A549 (cell line): ENCODE data around the gene CACNA1I. TPM values are rescaled to one million over a fixed set of nuclear protein-coding genes. Genes with fewer than 3 reads are reported as not detected.

Experiments used
- ATAC-seq, 2 experiments: fragments of 200-7000 bp in 1 of 2; fragments of >200 bp in 1 of 2; cut with Nextera tagmentation in 1 of 2; cut with Tn5 transposase in 1 of 2; 3 replicates each; pipeline versions ENCODE4 v1.8.0 to v1.9.1; 2018 to 2020; ENCODE audit warnings: mild to moderate bottlenecking in 1 of 2, moderate library complexity in 1 of 2
- CTCF ChIA-PET: fragments of 300-600 bp; sonication (Branson Sonifier 250); formaldehyde crosslinking; extraction: SDS; loops from one replicate; lab custom pipeline; 2021; ENCODE audit warnings: antibody characterized with exemption, inconsistent platforms; lab: Yijun Ruan, JAX
- POLR2A ChIA-PET: fragments of 350-600 bp; formaldehyde crosslinking; extraction: SDS; loops from one replicate; lab custom pipeline; 2021; ENCODE audit warnings: antibody characterized with exemption, inconsistent platforms; lab: Yijun Ruan, JAX
- DNase-seq, 2 experiments: peaks; one replicate each; pipeline versions ENCODE4 v3.0.0 to v3.0.0-alpha.2; 2011 to 2016; ENCODE audit warnings: low read depth in 1 of 2, low spot score in 1 of 2
- FAIRE-seq: peaks from 2 replicates; lab custom pipeline; 2011; peaks lifted over from hg19 to GRCh38; lab: Jason Lieb, UNC
- H3K27ac ChIP-seq, 2 experiments: fragments of >200 bp; sonication (Bioruptor Twin); formaldehyde crosslinking; 3 replicates each; pipeline ENCODE4 v1.5.1; 2016 to 2017
- H3K4me1 ChIP-seq: fragments of >200 bp; sonication (Bioruptor Twin); formaldehyde crosslinking; 3 replicates; pipeline ENCODE4 v1.6.1; 2016
- H3K4me2 ChIP-seq: fragments of >200 bp; sonication (Bioruptor Twin); formaldehyde crosslinking; 3 replicates; pipeline ENCODE4 v1.6.1; 2016
- H3K4me3 ChIP-seq: fragments of >200 bp; sonication (Bioruptor Twin); formaldehyde crosslinking; 3 replicates; pipeline ENCODE4 v1.5.1; 2016
- H3K9me3 ChIP-seq: fragments of >200 bp; sonication (Bioruptor Twin); formaldehyde crosslinking; 3 replicates; pipeline ENCODE4 v1.6.1; 2016
- CBX2 ChIP-seq: fragments of 200-600 bp; sonication (generic); IDR thresholded peaks from 2 replicates; pipeline ENCODE4 v1.6.1; 2016; ENCODE audit warnings: low read depth, mild to moderate bottlenecking, borderline replicate concordance
- CEBPB ChIP-seq, 2 experiments: fragments of >200 bp in 1 of 2; sonication (Bioruptor Twin) in 1 of 2; formaldehyde crosslinking in 1 of 2; IDR thresholded peaks; 2 replicates each; pipeline ENCODE4 v1.6.1; 2012 to 2016
- CHD4 ChIP-seq: fragments of 200-600 bp; sonication (generic); IDR thresholded peaks from 2 replicates; pipeline ENCODE4 v1.6.1; 2016; ENCODE audit warnings: antibody characterized with exemption, mild to moderate bottlenecking, borderline replicate concordance
- EHF ChIP-seq: fragments of 250-450 bp; sonication (Bioruptor Pico); IDR thresholded peaks from 2 replicates; pipeline ENCODE4 v1.5.0; 2020; ENCODE audit warnings: mild to moderate bottlenecking
- FOSB ChIP-seq: fragments of 250-450 bp; sonication (Bioruptor Pico); IDR thresholded peaks from 2 replicates; pipeline ENCODE4 v1.5.0; 2020; ENCODE audit warnings: mild to moderate bottlenecking, moderate library complexity
- FOXS1 ChIP-seq: fragments of 250-450 bp; sonication (Bioruptor Pico); IDR thresholded peaks from 2 replicates; pipeline ENCODE4 v1.5.0; 2020; ENCODE audit warnings: mild to moderate bottlenecking, moderate library complexity
- GATA3 ChIP-seq: IDR thresholded peaks from 2 replicates; pipeline ENCODE4 v1.6.1; 2012; ENCODE audit warnings: borderline replicate concordance
- HOXA7 ChIP-seq: fragments of 250-450 bp; sonication (Bioruptor Pico); IDR thresholded peaks from 2 replicates; pipeline ENCODE4 v1.5.0; 2020; ENCODE audit warnings: mild to moderate bottlenecking, moderate library complexity
- KDM5A ChIP-seq: fragments of 200-600 bp; sonication (generic); IDR thresholded peaks from 2 replicates; pipeline ENCODE4 v1.6.1; 2016; ENCODE audit warnings: antibody characterized with exemption, mild to moderate bottlenecking
- MAZ ChIP-seq: fragments of 150-350 bp; IDR thresholded peaks from 2 replicates; pipeline ENCODE4 v1.6.1; 2014; ENCODE audit warnings: antibody characterized with exemption, low read depth, low read length, borderline replicate concordance
- NFE2L2 ChIP-seq: fragments of 150-350 bp; conservative IDR thresholded peaks from 2 replicates; pipeline ENCODE4 v1.6.1; 2014; ENCODE audit warnings: low read length
- PBX3 ChIP-seq: IDR thresholded peaks from 2 replicates; pipeline ENCODE4 v1.6.1; 2012
- PHF8 ChIP-seq: fragments of 200-600 bp; sonication (generic); IDR thresholded peaks from 2 replicates; pipeline ENCODE4 v1.6.1; 2016; ENCODE audit warnings: low read depth, mild to moderate bottlenecking, antibody characterized with exemption, moderate library complexity, borderline replicate concordance
- RAD21 ChIP-seq, 2 experiments: fragments of >200 bp in 1 of 2; sonication (Bioruptor Twin) in 1 of 2; formaldehyde crosslinking in 1 of 2; IDR thresholded peaks in 1 of 2; conservative IDR thresholded peaks in 1 of 2; 2 replicates in 1 of 2; 3 replicates in 1 of 2; pipeline ENCODE4 v1.6.1; 2012 to 2018; ENCODE audit warnings: inconsistent platforms in 1 of 2
- RARB ChIP-seq: fragments of 250-450 bp; sonication (Bioruptor Pico); IDR thresholded peaks from 2 replicates; pipeline ENCODE4 v1.8.0; 2021; ENCODE audit warnings: mild to moderate bottlenecking, moderate library complexity
- REST ChIP-seq: fragments of 200-600 bp; sonication (generic); IDR thresholded peaks from 2 replicates; pipeline ENCODE4 v1.6.1; 2016; ENCODE audit warnings: antibody characterized with exemption, mild to moderate bottlenecking, moderate library complexity
- RNF2 ChIP-seq: fragments of 200-600 bp; sonication (generic); IDR thresholded peaks from 2 replicates; pipeline ENCODE4 v1.6.1; 2016; ENCODE audit warnings: low read depth, mild to moderate bottlenecking, antibody characterized with exemption, moderate library complexity, borderline replicate concordance
- SREBF2 ChIP-seq: fragments of 450-650 bp; IDR thresholded peaks from 2 replicates; pipeline ENCODE4 v1.6.1; 2014; ENCODE audit warnings: mild to moderate bottlenecking, moderate library complexity
- ZC3H11A ChIP-seq: fragments of 450-650 bp; IDR thresholded peaks from 2 replicates; pipeline ENCODE4 v1.6.1; 2014; ENCODE audit warnings: antibody characterized with exemption, mild to moderate bottlenecking
- ZSCAN20 ChIP-seq: fragments of 250-450 bp; sonication (Bioruptor Pico); IDR thresholded peaks from 2 replicates; pipeline ENCODE4 v1.8.0; 2022; ENCODE audit warnings: mild to moderate bottlenecking, moderate library complexity
- WGBS: methylation state at CpG from one replicate; pipeline ENCODE4 v1.1.6; 2017; ENCODE audit errors: missing lambda C conversion rate; 5-methylcytosine and 5-hydroxymethylcytosine counted together
- polyA plus RNA-seq, 4 experiments: library from polyadenylated mRNA; depleted of rRNA in 3 of 4; stranded (reverse); fragments of >200 nt; fragmentation: RNase III in 1 of 4; extraction: RNeasy Plus Mini Kit Qiagen cat#74134 plus additional on column Dnase treatment in 1 of 4; gene quantifications; 2 replicates in 3 of 4; 3 replicates in 1 of 4; pipeline ENCODE4 v1.2.3, GENCODE V29; 2011 to 2017

The CACNA1I gene
- polyA plus RNA-seq, 2 of the 4 experiments (the other 2 are of a cell fraction) = 0.03 to 0.13 TPM

DNA sequence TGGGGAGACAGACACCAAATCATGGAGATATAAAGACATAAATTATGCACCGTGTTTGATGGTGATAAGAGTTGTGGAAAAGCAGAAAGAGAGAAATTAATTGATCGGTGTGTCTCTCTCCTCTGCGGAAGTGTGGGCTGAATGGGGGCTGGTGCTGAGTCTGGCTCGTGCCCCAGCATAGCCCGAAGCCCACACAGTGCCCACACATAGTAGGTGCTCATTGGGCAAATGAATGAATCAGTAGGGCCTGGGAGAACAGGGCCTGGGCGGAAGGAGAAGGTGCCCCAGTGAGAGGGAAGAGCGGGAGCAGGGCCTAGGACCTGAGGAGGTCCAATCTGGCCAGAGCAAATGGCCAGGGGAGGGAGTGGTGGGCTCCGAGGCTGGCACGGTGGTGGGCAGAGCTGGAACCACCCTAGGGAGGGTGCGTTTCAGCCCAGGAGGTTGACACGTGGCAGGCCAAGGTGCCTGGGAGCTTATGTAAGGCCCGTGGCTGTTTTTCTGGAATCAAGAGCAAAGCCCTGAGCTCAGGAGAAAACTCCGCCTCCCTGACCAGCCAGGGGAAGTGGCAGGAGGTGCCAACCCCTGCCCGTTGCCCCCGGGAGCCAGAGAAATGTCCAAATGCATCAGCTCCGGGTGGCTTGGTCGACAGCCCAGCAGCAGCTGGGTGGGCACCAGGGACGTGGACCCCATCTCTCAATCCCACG lies 2.1 kb upstream of the CACNA1I start (continued):
- no peak for TF ChIP-seq REST

DNA sequence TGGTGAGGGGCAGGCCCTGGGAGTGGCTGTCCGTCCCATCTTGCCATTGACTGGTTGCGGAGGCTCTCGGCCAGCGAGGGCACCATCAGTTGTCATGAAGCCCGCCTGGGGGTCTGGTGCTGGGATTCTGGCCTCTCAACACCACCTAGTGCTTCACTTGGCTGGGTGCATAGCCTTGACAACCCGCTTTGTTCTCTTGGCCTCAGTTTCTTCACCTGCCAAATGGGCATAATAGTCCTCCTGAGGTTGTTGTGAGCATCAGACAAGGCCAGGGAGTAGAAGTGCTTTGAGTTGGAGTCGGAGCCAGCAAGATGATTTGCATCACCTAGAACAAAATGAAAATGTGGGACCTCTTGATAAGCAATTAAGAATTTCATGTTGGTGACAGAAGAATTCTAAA lies 1.5 kb upstream of the CACNA1I start:
- no peak overlapping the region for H3K27ac ChIP-seq
- CTCF ChIA-PET = interaction anchor here (0.7 to 1.6 kb wide), 3 partner anchors 10 to 35 kb away, joined by 3 to 6 read pairs (median 5); no protein-coding TSS in a partner anchor
- WGBS = 87% methylated on average over 5 of the region's 7 CpGs
- no peak for DNase-seq
- no peak for TF ChIP-seq ZC3H11A
- TF ChIP-seq PBX3 = no peak
- no peak for TF ChIP-seq HOXA7 (CRISPR knock-in tag)
- no peak for TF ChIP-seq SREBF2
- no peak for TF ChIP-seq CEBPB (IDR thresholded peaks at IDR 0.05)
- no peak for TF ChIP-seq RNF2
- TF ChIP-seq FOSB (CRISPR knock-in tag) = no peak
- TF ChIP-seq EHF (CRISPR knock-in tag) = no peak
- no peak for TF ChIP-seq REST
- TF ChIP-seq CBX2 = no peak
- no peak for TF ChIP-seq FOXS1
- TF ChIP-seq ZSCAN20 (CRISPR knock-in tag) = no peak
- TF ChIP-seq KDM5A = no peak
- TF ChIP-seq PHF8 = no peak
- no peak for TF ChIP-seq RAD21 (conservative IDR thresholded peaks at IDR 0.05 in 1 of 2, IDR thresholded peaks at IDR 0.05 in 1 of 2)
- no peak for TF ChIP-seq NFE2L2
- TF ChIP-seq GATA3 = no peak
- TF ChIP-seq MAZ = no peak
- no peak for TF ChIP-seq RARB (CRISPR knock-in tag)
- no peak for TF ChIP-seq CHD4
- TF ChIP-seq, all 56 proteins: peak for 0
- peaks cover 3% of the 10 kb centered on the region for H3K4me1 ChIP-seq
- POLR2A ChIA-PET = no interaction called here
- ATAC-seq (no peak), FAIRE-seq (no peak)
- H3K4me2 ChIP-seq = no peak overlapping the region
- no peaks in the 10 kb centered on the region for H3K9me3 ChIP-seq
- H3K4me3 ChIP-seq = no peak overlapping the region
